Ishikawa (cell line): Measurements from ENCODE around the gene APBB2.

Experiments
- CEBPB ChIP-seq: IDR thresholded peaks from 2 replicates; pipeline ENCODE4 v1.6.1; 2012
- CREB1 ChIP-seq: IDR thresholded peaks from 2 replicates; pipeline ENCODE4 v1.6.1; 2012; ENCODE audit warnings: low read depth
- EGR1 ChIP-seq: IDR thresholded peaks from 2 replicates; pipeline ENCODE4 v1.6.1; 2012
- EP300 ChIP-seq: IDR thresholded peaks from 2 replicates; pipeline ENCODE4 v1.6.1; 2012; ENCODE audit warnings: borderline replicate concordance
- FOXM1 ChIP-seq: IDR thresholded peaks from 2 replicates; pipeline ENCODE4 v1.6.1; 2012; ENCODE audit warnings: low read depth, borderline replicate concordance
- NFIC ChIP-seq: IDR thresholded peaks from 2 replicates; pipeline ENCODE4 v1.6.1; 2012
- RAD21 ChIP-seq: IDR thresholded peaks from 2 replicates; pipeline ENCODE4 v1.6.1; 2012; ENCODE audit warnings: low read depth
- TAF1 ChIP-seq: IDR thresholded peaks from 2 replicates; pipeline ENCODE4 v1.6.1; 2012; ENCODE audit warnings: low read depth, mild to moderate bottlenecking
- TCF12 ChIP-seq: IDR thresholded peaks from 2 replicates; pipeline ENCODE4 v1.6.1; 2012; ENCODE audit warnings: low read depth
- TEAD4 ChIP-seq: IDR thresholded peaks from 2 replicates; pipeline ENCODE4 v1.6.1; 2012
- YY1 ChIP-seq: IDR thresholded peaks from 2 replicates; pipeline ENCODE4 v1.6.1; 2012; ENCODE audit warnings: low read depth
- ZBTB7A ChIP-seq: IDR thresholded peaks from 2 replicates; pipeline ENCODE4 v1.6.1; 2012; ENCODE audit warnings: low read depth
- TF ChIP-seq, protein P1 (sequence below): IDR thresholded peaks from 2 replicates; pipeline ENCODE4 v1.6.1; 2012
- TF ChIP-seq, protein P2 (sequence below): IDR thresholded peaks from 2 replicates; pipeline ENCODE4 v1.6.1; 2012; ENCODE audit warnings: low read depth, mild to moderate bottlenecking
- TF ChIP-seq, protein P3 (sequence below): IDR thresholded peaks from 2 replicates; pipeline ENCODE4 v1.6.1; 2012

APBB2 gene

DNA sequence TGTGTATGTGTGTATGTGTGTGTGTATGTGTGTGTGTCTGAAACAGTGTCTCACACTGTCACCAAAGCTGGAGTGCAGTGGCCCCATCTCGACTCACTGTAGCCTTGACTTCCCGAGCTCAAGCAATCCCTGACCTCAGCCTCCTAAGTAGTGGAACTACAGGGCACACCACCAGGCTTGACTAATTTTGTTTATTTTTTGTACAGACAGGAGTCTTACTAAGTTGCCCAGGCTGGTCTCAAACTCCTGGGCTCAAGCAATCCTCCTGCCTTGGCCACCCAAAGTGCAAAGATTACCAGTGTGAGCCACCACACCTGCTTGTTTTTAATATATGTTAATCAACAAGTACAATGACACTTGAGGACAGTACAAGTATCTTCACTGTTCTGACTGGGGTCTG, 92.4 kb downstream of the APBB2 start:
- TF ChIP-seq TEAD4: no peak
- TF ChIP-seq RAD21: no peak
- no peak for TF ChIP-seq CREB1
- TF ChIP-seq YY1: no peak
- no peak for TF ChIP-seq ZBTB7A
- TF ChIP-seq, protein P1, sequence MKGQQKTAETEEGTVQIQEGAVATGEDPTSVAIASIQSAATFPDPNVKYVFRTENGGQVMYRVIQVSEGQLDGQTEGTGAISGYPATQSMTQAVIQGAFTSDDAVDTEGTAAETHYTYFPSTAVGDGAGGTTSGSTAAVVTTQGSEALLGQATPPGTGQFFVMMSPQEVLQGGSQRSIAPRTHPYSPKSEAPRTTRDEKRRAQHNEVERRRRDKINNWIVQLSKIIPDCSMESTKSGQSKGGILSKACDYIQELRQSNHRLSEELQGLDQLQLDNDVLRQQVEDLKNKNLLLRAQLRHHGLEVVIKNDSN: no peak
- no peak for TF ChIP-seq EP300
- TF ChIP-seq, protein P2, sequence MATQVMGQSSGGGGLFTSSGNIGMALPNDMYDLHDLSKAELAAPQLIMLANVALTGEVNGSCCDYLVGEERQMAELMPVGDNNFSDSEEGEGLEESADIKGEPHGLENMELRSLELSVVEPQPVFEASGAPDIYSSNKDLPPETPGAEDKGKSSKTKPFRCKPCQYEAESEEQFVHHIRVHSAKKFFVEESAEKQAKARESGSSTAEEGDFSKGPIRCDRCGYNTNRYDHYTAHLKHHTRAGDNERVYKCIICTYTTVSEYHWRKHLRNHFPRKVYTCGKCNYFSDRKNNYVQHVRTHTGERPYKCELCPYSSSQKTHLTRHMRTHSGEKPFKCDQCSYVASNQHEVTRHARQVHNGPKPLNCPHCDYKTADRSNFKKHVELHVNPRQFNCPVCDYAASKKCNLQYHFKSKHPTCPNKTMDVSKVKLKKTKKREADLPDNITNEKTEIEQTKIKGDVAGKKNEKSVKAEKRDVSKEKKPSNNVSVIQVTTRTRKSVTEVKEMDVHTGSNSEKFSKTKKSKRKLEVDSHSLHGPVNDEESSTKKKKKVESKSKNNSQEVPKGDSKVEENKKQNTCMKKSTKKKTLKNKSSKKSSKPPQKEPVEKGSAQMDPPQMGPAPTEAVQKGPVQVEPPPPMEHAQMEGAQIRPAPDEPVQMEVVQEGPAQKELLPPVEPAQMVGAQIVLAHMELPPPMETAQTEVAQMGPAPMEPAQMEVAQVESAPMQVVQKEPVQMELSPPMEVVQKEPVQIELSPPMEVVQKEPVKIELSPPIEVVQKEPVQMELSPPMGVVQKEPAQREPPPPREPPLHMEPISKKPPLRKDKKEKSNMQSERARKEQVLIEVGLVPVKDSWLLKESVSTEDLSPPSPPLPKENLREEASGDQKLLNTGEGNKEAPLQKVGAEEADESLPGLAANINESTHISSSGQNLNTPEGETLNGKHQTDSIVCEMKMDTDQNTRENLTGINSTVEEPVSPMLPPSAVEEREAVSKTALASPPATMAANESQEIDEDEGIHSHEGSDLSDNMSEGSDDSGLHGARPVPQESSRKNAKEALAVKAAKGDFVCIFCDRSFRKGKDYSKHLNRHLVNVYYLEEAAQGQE: no peak
- TF ChIP-seq FOXM1: no peak
- no peak for TF ChIP-seq CEBPB
- TF ChIP-seq EGR1: no peak
- no peak for TF ChIP-seq TAF1
- TF ChIP-seq, protein P3, sequence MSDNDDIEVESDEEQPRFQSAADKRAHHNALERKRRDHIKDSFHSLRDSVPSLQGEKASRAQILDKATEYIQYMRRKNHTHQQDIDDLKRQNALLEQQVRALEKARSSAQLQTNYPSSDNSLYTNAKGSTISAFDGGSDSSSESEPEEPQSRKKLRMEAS: no peak
- TF ChIP-seq NFIC: no peak
- no peak for TF ChIP-seq TCF12

DNA sequence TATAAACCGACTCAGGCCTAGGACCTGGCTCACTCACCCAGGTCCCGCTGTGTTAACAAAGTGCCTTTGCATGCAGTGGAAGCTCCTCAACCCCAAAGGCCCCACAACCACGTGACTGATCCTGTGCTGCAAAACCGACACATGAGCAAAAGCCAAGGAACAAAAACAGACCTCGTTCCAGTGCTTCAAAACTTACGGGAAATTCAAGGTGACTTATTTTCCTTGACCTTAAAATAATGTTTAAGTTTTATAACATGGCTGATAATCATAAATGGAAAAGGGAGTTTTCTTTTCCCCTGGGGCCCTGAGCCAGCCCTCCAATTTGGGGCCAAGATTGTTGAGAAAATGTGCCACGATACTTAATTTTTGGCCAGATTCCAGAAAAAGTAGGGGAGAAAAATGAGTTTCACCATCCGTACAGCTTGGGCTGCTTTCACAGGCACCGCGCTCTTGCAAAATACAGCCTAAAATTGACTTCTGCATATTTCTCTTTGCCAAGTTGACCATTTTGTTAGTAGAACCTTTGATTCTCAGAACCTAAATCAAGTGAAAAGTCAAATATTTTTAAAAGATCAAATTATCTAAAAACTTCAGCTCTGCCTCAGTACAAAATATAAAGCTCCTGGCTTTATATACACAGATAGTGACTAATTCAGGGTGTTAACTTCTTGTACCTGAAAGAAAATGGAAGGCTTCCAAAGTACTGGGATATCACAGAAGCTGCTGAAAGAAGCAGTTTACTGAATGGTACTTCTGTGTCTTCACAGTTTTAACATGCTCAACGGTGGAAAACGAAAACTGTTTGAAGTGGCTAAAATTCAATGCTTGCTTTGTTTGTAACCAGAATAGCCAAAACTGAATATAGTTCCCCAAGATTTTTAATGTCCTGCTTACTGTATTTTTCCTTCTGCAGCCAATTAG, 93.8 kb downstream of the APBB2 start:
- TF ChIP-seq EGR1 (no peak), TCF12 (no peak)
- TF ChIP-seq, protein P1: no peak

DNA sequence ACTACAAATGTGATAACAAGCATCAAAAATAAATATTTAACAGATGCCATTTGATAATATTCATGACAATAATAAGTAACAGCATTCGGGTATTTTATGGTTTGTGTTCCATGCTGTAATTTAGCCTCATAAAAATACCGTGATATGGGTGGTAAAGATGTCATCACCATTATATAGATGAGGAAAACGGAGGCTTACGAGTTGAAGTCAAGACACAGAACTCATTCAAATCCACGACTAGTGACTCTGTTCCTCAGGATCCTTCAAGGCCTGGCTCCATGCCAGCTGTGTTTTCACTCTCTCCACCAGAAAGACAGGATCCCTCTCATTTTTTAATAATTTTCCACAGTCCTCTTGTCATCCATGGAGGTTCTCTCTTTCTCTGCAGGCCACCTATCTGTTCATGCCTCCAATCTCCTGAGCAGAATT, 94.5 kb downstream of the APBB2 start:
- TF ChIP-seq, protein P1: no peak
- TF ChIP-seq, protein P3: no peak
- no peak for TF ChIP-seq CREB1
- TF ChIP-seq, protein P2: no peak
- no peak for TF ChIP-seq EGR1
- TF ChIP-seq ZBTB7A: no peak
- TF ChIP-seq FOXM1: no peak
- no peak for TF ChIP-seq EP300
- no peak for TF ChIP-seq CEBPB
- no peak for TF ChIP-seq RAD21
- no peak for TF ChIP-seq TCF12
- no peak for TF ChIP-seq TEAD4
- TF ChIP-seq YY1: no peak
- no peak for TF ChIP-seq TAF1
- no peak for TF ChIP-seq NFIC

DNA sequence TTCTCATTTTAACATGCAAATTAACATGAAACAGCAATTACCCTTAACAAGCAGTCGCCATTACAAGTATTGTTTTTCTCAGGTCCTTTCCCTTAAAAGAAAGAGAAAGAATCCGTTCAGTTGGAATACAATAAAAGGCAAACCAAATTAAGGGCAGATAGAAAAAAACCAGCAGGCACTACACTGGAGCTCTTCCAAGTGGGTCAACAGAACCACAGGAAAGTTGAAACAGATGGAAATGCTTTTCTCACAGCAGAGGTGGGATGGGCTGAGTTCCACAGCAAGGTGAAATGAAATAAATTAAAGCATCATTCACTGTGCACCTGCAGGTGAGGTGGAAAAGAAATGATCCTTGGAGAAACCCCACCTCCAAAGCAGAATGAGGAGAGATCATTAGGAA, 102.6 kb downstream of the APBB2 start:
- no peak for TF ChIP-seq FOXM1
- TF ChIP-seq CREB1: no peak
- no peak for TF ChIP-seq YY1
- TF ChIP-seq TEAD4: no peak
- TF ChIP-seq CEBPB: no peak
- TF ChIP-seq, protein P2: no peak
- no peak for TF ChIP-seq EP300
- TF ChIP-seq TAF1: no peak
- TF ChIP-seq NFIC: no peak
- TF ChIP-seq, protein P3: no peak
- TF ChIP-seq, protein P1: no peak
- no peak for TF ChIP-seq RAD21
